HFFc6 (cell line): Measurements from ENCODE around the gene RAB28. TPM values are rescaled to one million over a fixed set of nuclear protein-coding genes. Genes with fewer than 3 reads are reported as not detected.

Experiments used
- DNase-seq: peaks from one replicate; pipeline ENCODE4 v3.0.0-alpha.2; 2018
- H3K27ac Mint-ChIP-seq: 2 replicates; pipeline ENCODE4 v1.8.0; 2020; ENCODE audit warnings: mild to moderate bottlenecking, mixed read lengths
- H3K27me3 Mint-ChIP-seq: 2 replicates; pipeline ENCODE4 v1.8.0; 2021; ENCODE audit warnings: mild to moderate bottlenecking, moderate library complexity, mixed read lengths; ENCODE audit not compliant: insufficient read depth
- H3K36me3 Mint-ChIP-seq: 2 replicates; pipeline ENCODE4 v1.8.0; 2021; ENCODE audit warnings: low read depth, mixed read lengths
- H3K4me1 Mint-ChIP-seq: 2 replicates; pipeline ENCODE4 v1.8.0; 2020; ENCODE audit warnings: low read depth, mixed read lengths
- H3K4me3 Mint-ChIP-seq: 2 replicates; pipeline ENCODE4 v1.8.0; 2020; ENCODE audit warnings: mild to moderate bottlenecking, moderate library complexity, mixed read lengths
- H3K9me3 Mint-ChIP-seq: 2 replicates; pipeline ENCODE4 v1.8.0; 2020; ENCODE audit warnings: mild to moderate bottlenecking, mixed read lengths
- total RNA-seq, 6 experiments: library from RNA; stranded (reverse); fragmentation: NEBNext Ultra II Directional; extraction: Animal tissue kit (Norgen Biotek cat#: 25700); gene quantifications; 2 replicates in 1 of 6; 3 replicates in 5 of 6; pipeline ENCODE4 v1.2.3, GENCODE V29; 2021
- TF ChIP-seq, protein P1 (sequence below): fragments of 200-600 bp; sonication (generic); IDR thresholded peaks from 2 replicates; pipeline ENCODE4 v1.5.0; 2021; ENCODE audit warnings: antibody characterized with exemption, mild to moderate bottlenecking

RAB28 gene
- total RNA-seq, 6 experiments from 2014 or later = 11.4 to 13.1 (median 12.4) TPM

DNA sequence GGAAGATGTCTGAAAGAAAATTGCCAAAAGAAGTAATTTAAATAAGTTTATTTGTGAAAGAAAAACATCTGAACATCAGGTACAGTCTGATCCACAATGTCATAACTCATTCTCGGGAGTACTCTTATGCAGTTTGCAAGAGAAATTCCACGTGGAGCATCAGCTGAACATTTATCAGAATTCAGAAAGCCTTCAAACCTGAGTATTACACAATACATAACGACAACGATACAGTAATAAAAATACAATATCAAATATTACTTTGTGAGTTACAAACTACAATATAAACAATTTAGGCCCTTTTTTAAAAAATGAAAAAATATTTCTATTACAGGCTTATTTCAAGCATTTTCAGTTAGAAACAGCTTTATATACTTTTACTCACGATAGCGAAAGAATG is 116.4 kb downstream of the RAB28 start:
- Mint-ChIP-seq H3K27ac (no peak overlapping the region), H3K4me3 (no peak overlapping the region), H3K4me1 (no peaks in the 10 kb centered on the region), H3K36me3 (peaks cover 5% of the 10 kb centered on the region; the same call in 1 of the 2 replicates), H3K9me3 (no peaks in the 10 kb centered on the region), H3K27me3 (no peaks in the 10 kb centered on the region)
- DNase-seq = no peak
- TF ChIP-seq, protein P1, sequence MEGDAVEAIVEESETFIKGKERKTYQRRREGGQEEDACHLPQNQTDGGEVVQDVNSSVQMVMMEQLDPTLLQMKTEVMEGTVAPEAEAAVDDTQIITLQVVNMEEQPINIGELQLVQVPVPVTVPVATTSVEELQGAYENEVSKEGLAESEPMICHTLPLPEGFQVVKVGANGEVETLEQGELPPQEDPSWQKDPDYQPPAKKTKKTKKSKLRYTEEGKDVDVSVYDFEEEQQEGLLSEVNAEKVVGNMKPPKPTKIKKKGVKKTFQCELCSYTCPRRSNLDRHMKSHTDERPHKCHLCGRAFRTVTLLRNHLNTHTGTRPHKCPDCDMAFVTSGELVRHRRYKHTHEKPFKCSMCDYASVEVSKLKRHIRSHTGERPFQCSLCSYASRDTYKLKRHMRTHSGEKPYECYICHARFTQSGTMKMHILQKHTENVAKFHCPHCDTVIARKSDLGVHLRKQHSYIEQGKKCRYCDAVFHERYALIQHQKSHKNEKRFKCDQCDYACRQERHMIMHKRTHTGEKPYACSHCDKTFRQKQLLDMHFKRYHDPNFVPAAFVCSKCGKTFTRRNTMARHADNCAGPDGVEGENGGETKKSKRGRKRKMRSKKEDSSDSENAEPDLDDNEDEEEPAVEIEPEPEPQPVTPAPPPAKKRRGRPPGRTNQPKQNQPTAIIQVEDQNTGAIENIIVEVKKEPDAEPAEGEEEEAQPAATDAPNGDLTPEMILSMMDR = no peak

DNA sequence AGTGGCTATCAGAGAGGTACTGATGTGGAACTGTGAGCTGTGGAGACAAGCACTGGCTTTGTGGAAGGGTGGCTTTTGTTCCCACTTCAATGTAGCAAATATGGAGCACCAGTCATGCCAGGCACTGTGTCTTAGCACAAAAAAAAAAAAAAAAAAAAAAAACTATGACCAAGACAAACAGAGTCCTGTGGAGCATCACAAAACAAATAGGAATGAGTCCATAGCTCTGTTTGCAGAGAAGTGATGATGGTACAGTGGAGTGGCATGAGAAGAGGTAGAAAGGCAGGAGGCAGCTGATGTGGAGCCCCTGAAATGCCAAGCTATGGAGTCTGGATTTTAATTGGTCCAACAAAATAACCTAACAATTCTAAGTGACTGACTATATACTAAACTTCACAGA is 116.9 kb downstream of the RAB28 start:
- no peak for DNase-seq
- TF ChIP-seq, protein P1 = no peak
- H3K4me1 Mint-ChIP-seq = no peaks in the 10 kb centered on the region
- no peaks in the 10 kb centered on the region for H3K9me3 Mint-ChIP-seq
- no peak overlapping the region for H3K27ac Mint-ChIP-seq
- H3K36me3 Mint-ChIP-seq = peaks cover 5% of the 10 kb centered on the region; the same call in 1 of the 2 replicates
- H3K27me3 Mint-ChIP-seq = no peaks in the 10 kb centered on the region
- H3K4me3 Mint-ChIP-seq = no peak overlapping the region

GRCh38 chr4:13365195-13365594 is 118.9 kb downstream of the RAB28 start:
- TF ChIP-seq, protein P1 = no peak
- no peak overlapping the region for H3K27ac Mint-ChIP-seq
- DNase-seq = no peak
- no peaks in the 10 kb centered on the region for H3K9me3 Mint-ChIP-seq
- H3K27me3 Mint-ChIP-seq = no peaks in the 10 kb centered on the region
- no peaks in the 10 kb centered on the region for H3K4me1 Mint-ChIP-seq
- no peak overlapping the region for H3K4me3 Mint-ChIP-seq
- peaks cover 9% of the 10 kb centered on the region; the same call in 1 of the 2 replicates for H3K36me3 Mint-ChIP-seq

DNA sequence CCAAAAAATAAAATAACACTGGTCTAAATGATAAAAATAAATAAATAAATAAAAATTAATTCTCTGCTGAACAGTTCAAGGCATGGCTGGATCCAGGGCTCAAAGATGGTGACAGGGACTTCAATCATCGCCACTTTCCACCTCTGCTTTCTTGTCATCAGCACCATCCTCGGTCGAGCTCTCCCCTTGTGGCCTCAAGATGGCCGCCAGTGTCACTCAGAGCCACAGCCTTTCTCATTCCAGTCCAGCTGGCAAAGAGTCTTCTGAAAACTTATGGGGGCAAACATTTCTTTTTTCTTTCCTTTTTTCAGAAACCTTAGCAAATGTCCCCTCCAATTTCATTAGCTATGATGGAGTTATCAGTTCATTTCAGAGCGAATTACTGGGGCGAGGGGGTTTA is 119.5 kb downstream of the RAB28 start:
- Mint-ChIP-seq H3K9me3 (no peaks in the 10 kb centered on the region), H3K4me3 (no peak overlapping the region), H3K36me3 (peaks cover 9% of the 10 kb centered on the region; the same call in 1 of the 2 replicates), H3K4me1 (no peaks in the 10 kb centered on the region), H3K27me3 (no peaks in the 10 kb centered on the region), H3K27ac (no peak overlapping the region)
- TF ChIP-seq, protein P1 = no peak
- no peak for DNase-seq

DNA sequence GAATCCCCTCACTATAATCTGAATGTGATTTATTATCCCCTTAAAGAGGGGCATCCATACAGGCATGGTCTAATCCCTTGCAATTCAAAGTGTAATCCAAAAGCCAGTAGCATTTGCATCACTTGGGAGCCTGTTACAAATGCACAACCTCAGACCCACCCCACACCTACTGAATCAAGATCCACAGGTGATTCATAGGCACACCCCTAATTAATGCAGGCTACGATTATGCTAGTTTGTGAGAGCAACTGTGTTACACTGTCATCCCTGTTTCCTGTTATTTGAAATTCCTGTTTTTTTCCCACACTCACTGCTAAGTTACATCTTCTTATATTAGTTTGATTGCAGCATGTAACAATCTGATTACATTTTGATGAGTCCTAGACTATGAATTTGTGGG is 120.0 kb downstream of the RAB28 start:
- DNase-seq = no peak
- no peak overlapping the region for H3K4me3 Mint-ChIP-seq
- H3K27ac Mint-ChIP-seq = no peak overlapping the region
- H3K36me3 Mint-ChIP-seq = peaks cover 9% of the 10 kb centered on the region; the same call in 1 of the 2 replicates
- TF ChIP-seq, protein P1 = no peak
- H3K27me3 Mint-ChIP-seq = no peaks in the 10 kb centered on the region
- no peaks in the 10 kb centered on the region for H3K4me1 Mint-ChIP-seq
- H3K9me3 Mint-ChIP-seq = no peaks in the 10 kb centered on the region

DNA sequence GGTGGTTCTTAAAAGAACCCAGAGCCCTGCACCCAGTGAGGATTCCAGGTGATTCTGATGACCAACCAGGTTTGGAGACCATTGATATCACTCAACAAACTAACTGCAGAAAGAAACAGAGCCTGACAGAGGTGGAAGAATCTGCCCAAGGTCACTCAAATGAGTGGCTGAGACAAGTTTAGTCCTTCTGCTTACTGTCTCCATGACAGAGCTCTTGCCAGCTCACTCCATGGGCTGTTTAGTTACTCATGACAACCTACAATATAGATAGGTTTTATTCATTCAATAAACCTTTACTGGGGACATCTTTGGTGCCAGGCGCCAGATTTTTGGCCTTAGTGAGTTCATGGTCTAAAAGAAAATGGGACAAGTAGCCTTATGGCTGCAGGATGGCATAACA is 124.3 kb downstream of the RAB28 start:
- H3K9me3 Mint-ChIP-seq = no peaks in the 10 kb centered on the region
- no peak for DNase-seq
- H3K27me3 Mint-ChIP-seq = no peaks in the 10 kb centered on the region
- TF ChIP-seq, protein P1 = no peak
- no peak overlapping the region for H3K4me3 Mint-ChIP-seq
- H3K27ac Mint-ChIP-seq = no peak overlapping the region
- no peaks in the 10 kb centered on the region for H3K4me1 Mint-ChIP-seq
- H3K36me3 Mint-ChIP-seq = peaks cover 8% of the 10 kb centered on the region; the same call in 1 of the 2 replicates
